ENCODE data around the gene CHSY1. TPM values are rescaled to one million over a fixed set of nuclear protein-coding genes. Genes with fewer than 3 reads are reported as not detected.

The CHSY1 gene
- total RNA-seq, 1 donor from 2014 or later: 47.0 TPM

DNA sequence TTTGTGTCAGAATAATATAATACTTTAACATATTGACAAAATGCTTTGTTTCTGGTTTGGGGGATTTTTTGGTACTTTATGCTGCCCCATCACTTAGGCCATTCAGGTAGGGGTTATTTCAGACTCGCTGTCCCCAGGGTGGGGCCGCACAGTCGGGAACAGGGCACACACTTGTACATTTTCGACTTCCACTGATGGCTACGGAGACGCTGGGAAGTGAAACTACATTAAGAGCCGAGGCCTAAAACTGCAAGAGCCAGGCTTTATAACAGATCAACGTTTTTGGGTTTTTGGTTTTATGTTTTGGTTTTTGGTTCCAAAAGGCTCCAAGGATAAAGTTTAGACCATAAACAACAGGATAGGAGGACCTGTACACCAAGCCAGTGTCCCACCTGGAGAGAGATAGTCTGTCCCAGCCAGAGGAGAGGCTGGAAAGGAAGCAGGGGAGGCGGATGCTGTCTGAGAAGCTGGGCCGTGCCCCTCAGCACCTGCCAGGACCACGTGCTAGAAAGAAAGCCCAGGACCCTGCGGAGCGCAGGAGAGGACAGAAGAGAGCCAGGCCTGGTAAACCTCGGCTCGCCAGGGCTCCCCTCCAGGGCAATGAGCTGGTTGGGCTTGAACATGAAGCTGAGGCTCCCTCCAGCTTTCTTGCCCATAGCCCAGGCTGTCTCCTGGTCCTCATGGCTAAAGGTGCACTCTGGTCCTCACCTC, 111.7 kb downstream of the CHSY1 start:
- DNase-seq (ENCODE audit: extremely low read depth, low read depth, low spot score): no peak

DNA sequence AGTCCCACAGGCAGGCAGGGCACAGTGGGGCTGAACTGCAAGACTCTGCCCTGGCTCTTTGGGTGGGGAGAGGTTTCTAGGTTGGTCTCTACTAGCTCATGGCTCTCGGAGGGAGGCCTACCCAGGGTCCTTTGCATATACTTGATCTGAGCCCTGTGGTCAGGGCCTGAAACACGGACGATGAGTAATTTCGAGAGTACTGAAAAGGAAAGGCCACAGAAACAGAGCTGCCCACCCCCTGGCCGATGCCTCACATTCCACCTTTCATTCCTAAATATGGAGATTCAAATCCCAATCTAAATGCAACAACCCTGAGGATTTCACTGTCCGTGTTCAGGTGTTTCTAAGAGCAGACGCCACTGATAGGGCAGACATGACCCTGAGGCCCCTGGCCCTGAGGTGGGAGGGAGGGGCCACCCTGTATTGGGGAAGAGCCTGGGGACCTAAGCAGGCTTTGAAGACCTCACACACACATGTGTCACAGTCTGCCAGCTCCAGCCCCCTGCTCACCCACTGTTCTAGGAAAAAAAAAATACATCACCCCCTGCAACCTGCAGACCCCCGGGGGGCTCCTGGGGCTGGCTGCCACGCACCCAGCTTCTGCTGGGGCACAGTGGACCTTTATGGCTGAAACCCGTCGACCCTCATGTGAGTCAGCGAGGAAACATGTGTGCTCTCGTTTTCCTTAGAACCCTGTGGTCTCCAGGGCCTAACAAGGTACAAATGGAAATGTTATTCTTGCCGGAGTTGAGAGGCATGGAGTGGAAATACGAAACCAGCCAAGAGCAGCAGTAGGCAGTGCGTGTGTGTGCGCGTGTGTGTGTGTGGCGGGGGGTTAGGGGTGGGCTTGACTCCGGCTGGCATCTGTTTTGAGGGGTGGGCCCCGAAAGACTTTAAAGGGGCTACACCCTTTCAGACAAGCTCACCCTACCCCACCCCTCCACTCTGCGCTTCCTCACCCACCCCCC, 112.7 kb downstream of the CHSY1 start:
- DNase-seq (ENCODE audit: extremely low read depth, low read depth, low spot score): no peak

DNA sequence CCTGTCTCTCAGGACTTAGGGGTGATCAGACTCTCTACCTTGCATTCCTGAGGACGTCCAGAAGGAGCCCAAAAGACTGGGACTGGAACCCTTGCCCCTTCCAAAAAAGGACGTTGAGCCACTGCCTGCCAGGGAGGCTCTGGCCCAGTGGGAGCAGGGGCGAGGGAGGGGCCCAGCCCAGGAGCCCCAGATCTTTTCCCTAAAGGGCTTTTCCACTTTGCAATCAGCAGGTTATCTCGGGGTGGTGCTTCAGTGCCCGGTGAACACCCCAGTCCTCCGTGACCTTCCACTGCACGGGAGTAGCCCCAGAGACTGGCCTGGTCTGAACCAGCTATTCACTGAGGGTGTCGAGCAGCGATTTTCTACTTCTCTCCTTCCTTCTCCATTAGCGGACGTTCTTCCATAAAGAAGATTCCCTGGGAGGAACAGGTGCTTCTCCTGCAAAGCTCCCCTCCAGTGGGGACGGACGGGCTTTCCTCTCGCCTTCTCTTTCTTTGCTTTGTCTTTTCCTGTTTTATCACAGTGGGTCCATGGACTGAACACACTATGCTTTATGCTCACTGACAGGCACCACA, 113.7 kb downstream of the CHSY1 start:
- DNase-seq (ENCODE audit: extremely low read depth, low read depth, low spot score): no peak

DNA sequence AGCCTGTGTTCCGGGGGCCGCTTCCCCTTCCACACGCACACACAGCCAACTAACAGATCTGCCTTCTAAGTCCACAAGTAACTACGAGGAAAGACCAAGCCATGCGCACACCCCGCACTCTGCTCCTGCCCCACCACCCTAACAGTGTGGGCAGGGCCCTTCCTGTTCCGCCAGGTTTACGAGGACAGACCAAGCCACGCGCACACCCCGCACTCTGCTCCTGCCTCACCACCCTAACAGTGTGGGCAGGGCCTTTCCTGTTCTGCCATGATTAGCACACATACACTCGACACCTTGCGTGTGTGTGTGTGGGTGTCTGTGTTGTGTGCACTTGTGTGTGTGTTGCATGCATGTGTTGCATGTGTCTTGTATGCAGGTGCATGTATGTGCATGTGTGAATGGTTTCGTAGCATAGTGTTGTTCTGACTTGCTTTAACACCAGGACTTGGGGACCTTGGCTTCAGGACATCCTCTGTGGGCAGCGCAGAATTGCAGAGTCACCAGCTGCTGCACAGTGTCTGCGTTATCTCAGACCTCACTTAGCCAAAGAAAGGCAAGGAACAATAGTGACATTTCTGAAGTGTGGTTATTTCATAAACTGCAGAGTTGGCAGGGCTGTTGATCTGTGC, 114.4 kb downstream of the CHSY1 start:
- no peak for DNase-seq (ENCODE audit: extremely low read depth, low read depth, low spot score)

DNA sequence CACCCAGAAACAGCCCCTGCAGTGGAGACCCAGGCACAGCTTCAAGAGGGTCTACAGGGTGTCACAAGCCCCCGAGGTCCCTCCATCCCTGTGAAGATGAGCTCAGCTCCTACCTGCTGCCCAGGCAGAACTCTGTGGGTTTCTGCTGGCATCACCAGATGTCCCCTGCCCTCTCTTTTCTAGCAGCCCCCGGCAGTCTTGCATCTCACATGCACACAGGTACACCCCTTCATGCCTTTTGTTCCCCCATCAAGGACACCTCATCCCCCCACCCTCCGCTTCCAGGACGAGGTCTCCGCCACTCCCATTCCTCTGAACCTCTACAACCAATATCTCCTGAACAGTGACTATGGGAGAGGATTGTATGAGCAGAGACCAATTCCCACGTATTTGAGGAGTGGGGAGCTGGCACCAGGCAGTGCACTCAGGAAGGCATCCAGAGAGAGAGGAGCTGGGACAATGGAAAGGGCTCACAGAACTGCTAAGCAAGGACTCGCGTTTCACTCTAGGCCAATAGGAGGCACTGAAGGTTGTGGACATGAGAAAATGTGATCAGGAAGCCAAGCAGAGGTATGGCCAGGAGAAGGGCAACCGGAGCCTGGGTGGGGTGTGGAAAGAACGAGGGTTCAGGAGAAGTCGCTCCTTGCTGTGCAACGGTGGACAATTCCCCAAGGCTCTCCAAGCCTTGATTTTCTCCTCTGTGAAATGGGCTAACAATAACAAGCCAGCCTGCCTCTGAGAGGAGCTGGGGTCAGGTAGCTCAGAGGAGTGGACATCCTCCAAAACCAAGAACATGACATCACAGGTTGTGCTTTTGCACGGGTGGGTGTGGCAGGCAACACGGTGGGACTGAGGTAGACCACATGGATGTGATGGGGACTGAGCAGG, 115.2 kb downstream of the CHSY1 start:
- no peak for DNase-seq (ENCODE audit: extremely low read depth, low read depth, low spot score)

DNA sequence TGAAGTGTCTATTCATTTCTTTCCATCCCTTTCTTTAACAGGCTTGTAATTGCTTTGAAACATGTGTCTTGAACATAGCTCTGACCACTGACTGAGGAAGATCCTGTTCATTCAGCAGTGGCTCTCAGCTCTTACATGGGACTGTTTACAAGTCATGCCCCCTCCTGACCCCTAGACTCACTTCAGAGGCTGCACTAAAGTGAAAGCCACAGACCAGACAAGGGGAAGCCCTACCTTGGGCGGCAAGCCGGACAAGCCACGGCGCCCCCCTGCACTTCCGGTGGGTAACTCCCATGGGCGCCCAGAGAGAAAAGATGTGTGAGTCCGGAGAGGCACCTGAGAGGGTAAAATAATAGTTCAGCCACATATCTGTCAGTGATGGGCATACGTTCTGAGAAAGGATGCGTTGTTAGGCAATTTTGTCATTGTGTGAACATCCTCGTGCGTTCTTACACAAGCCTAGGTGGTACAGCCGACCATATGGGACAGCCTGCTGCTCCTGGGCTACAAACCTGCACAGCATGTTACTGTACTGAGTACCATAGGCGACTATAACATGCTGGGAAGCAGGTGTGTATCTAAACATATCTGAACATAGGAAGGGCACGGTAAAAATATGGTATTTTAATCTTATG, 116.2 kb downstream of the CHSY1 start:
- no peak for DNase-seq (ENCODE audit: extremely low read depth, low read depth, low spot score)

DNA sequence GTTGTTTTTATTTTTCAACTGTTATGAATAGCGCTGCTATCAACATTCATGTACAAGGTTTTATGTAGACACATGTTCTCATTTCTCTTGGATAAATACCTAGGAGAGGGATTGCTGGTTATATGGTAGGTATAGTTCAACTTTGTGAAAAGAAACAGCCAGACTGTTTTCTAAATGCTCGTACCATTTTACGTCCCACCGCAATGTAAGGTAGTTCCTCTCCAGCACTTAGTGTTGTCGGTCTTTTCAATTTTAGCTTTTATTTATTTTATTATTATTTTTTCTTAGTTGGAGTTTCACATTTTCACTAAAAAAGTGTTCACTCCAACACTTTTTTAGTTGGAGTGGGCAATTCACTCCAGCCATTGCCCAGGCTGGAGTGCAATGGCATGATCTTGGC, 117.1 kb downstream of the CHSY1 start:
- no peak for DNase-seq (ENCODE audit: extremely low read depth, low read depth, low spot score)

DNA sequence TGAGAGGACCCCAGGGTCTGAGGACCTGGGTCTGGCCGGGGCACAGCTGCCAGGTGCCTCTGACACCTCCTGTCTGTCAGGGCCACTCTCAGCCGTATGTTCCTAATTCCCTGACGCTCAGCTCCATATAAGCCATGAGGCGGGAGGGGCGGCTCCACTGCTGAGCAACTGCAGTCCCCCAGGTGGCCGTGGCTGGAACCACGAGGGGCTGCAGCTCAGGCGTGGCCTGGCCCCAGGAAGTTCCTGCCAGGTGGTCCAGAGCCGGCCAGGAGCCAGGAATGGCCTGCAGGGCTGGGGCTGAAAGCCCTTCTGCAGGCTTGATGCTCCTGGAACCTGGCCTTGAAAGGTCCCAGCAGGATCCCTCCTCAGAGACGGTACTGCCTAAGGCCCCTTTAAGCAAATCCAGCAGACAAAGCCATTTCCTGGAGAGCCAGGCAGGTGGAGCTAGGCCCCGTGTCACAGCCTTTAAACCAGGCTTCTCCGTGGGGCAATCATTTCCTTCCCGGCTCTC, 118.0 kb downstream of the CHSY1 start:
- DNase-seq (ENCODE audit: extremely low read depth, low read depth, low spot score): no peak

DNA sequence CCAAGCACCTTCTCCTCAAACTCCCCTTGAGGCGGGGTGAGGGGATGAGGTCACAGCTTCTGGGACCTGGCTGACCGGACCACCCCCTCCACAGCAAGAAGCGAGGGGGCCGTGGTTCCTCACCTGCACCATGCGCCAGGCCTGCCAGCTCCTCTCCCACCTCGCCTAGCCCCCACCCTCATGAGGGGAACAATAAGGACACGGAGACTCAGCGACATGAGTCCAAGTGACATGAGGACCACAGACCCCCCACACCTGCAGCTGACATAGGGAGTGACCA, 118.7 kb downstream of the CHSY1 start:
- no peak for DNase-seq (ENCODE audit: extremely low read depth, low read depth, low spot score)

DNA sequence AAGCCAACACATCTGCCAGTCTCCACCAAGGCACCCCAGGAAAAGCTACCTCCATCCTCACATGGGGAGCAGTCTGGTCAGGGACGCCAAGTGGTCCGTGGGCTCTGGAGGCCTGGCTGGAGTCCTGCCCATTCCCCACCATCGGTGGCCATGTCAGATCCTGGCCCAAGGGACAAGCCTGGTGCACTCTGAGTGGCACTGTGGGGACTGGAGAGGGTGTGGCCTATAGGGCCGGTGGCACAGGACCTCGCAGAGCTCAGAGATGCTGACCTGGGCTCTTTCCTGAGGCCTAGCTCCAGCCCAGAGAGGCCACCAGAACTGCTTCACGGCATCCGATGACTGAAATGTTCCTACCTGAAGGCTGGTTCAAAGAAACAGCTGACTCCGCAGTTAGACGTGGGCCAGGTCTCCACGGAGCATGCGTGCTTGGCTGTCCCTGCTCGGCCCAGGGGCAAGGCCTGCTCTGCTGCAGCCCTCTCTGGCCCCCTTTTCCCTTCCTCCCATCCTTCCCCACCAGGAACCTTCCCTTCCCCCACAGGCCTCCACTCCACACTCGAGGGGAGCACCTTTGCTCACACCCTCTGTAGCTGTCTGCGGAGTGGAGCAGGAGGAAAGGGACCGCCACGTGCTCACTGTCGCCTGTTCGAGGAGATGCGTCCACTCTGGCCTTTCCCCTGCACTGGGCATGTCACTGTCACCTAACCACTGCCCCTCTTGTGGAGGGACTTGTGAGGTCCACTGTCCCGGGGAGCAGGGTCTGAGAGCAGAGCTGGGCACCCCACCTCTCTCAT, 119.3 kb downstream of the CHSY1 start:
- no peak for DNase-seq (ENCODE audit: extremely low read depth, low read depth, low spot score)

DNA sequence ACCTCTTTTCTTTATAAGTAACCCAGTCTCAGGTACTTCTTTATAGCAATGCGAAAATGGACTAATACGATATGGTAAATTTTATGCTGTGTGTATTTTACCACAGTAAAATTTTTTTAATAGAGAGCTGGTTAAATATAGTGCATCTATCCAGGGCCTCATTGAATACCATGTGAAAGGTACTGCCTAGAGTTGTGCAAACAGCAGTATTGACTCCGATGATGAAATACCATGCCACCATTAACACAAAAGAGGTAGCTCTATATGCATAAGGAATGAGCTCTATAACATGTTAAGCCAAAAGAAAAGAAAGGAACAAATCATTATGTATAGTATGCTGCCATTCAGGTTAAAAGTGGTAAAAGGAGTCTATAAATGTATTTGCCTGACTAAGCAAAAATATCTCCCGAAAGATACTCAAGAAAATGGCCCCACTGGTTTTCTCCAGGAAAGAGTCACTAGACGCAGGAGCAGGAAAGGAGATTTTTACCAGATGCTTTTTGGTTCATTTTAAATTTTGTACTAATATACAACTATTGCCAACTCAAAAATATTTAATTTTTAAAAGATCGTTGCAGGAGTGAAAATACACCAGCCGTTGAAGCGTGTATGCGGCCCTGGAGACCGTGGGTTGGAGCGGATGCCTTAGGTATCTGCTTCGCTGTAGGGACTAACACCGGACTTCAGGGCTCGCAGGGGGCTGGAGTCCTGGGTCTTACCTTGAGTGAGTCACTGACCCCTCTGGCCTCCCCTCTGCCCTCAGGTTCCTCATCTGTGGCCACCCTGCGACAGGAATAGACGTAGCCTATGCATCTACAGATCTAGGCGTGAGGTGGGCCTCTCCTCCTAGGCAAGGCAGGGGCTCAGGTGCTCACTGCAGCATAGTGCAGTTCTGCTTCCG, 120.1 kb downstream of the CHSY1 start:
- no peak for DNase-seq (ENCODE audit: extremely low read depth, low read depth, low spot score)

DNA sequence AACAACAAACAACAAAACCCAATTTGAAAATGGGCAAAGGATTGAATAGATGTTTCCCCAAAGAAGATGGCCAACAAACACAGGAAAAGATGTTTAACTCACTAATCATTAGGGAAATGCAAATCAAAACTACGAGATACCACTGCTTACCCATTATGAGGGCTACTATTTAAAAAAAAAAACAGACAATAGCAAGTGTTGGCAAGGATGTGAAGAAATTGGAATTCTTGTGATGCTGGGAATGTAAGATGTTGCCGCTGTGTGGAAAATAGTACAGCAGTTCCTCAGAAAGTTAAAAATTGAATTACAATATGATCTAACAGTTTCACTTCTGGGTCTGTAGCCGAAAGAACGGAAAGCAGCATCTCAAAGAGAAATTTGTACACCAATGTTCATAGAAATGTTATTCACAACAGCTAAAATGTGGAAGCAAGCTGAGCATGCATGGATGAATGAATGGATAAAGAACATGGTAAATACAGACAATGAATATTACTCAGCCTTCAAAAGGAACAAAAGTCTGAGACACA, 121.9 kb downstream of the CHSY1 start:
- DNase-seq (ENCODE audit: extremely low read depth, low read depth, low spot score): no peak

DNA sequence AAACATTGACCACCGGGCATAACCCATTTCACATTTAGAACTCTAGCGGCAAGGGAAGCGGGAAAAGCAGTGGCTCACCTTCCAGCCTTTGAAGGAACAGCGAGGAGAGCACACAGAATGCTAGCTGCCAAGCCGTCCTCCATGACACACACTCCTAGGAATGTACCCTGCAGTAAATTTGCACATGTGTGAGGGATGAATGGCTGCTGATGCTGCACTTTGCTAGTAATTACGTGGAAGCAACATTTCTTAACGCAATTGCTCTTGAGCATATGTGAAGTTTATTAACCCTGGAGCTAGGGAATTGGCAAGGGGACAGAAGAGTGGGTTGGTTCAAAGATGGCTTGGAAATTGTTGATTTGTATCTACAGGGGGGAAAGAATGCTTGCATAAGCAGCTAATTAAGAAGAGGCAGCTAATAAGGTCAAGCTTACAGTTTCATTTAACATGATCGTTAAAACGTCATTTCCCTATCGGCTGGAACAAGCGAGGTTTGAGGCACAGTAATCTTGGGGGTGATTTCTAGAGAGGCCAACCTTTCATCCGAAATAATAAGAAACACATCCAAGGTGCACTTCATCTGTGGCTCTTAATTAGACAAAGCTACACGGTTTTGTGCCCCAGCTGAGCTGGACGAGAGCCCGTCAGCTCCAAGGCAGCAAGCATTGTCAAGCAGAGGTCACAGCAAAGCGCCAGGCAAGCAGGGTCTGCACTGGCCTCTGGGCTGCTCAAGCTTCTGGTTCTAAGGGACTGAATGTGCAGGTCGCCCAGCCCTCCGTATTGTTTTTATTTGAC, 123.4 kb downstream of the CHSY1 start:
- no peak for DNase-seq (ENCODE audit: extremely low read depth, low read depth, low spot score)

DNA sequence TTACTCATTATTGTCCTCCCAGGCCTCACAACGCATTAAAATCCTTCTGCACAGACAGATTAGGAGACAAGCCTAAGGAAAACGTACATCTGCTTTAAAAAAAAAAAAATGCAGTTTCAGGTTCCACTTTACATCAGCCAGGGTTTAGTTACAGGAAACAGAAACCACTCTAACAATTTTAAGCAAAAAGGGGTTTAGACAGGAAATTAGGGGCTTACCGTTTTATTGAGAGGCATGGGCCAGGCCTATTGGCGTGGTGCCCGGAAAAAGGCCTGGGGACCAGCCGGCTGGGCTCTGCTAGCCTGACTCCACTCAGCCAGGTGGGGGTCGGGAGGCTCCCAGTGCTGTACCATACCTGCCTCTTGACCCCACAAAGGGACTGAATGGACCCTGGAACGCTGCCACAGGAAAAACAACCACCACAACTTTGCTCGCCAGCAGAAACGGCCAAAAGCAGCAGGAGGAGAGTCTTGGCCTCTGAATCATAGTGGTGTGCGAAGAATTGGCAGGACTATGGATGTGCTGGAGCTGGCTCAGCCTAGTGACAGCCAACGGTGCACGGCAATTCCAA, 124.3 kb downstream of the CHSY1 start:
- DNase-seq (ENCODE audit: extremely low read depth, low read depth, low spot score): no peak

DNA sequence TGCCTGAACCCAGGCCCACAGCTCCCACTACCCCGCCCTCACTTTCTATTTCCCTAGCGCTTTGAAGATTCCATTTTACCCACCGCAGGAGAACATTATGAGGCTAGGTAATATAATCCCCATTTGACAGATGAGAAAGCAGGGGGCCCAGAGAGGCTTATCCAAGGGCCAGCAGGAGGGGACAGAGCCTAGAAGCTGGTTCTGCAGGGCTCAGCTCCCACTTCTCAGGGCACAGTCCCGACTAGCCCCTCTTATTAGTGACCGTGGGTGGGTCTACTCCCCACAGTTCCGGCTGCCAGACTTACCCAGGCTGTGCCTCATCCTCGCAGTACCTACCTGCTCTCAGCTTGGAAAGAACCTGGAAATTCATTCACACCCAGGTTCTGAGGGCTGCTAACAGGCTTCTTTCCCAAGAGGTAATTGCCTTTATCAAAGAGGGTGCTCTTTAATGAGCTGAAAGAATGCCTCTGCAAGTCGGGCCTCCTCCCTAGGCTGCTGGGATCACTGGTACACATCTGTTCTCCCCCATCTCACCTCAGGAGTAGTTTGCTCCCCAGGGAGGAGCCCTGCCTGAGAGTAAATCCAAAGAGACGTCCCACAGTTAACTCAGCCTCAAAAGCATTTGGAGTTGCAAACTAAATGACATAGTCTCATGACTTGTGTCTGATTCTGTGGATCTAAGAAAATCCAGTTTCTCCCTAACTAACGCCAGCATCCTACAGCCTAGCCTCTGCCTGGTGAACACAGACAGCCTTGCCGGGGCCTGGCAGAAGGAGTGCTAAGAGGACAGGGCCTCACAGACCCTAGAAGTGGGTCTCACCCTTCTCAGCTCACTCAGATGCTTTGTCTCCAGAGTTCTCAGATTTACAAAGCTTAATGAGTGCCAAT, 125.0 kb downstream of the CHSY1 start:
- no peak for DNase-seq (ENCODE audit: extremely low read depth, low read depth, low spot score)

Measured in glomerular endothelial cell (primary cell).